Uterus (tissue), 4 donors: ENCODE measurements around the gene NES. TPM values are rescaled to one million over a fixed set of nuclear protein-coding genes. Genes with fewer than 3 reads are reported as not detected.

Source experiments
- DNase-seq, 2 donors: peaks; one replicate each; pipeline ENCODE4 v3.0.0-alpha.2; 2019 to 2020
- H3K27ac ChIP-seq, 2 donors: fragments of 200-600 bp; sonication (generic); 1 replicate in 1 of 2; 2 replicates in 1 of 2; pipeline ENCODE4 v1.5.1; 2016 to 2018
- H3K27me3 ChIP-seq, 2 donors: fragments of 200-600 bp; sonication (generic); one replicate each; pipeline ENCODE4 v1.5.1; 2018 to 2019; ENCODE audit warnings: control low read depth in 1 of 2
- H3K36me3 ChIP-seq, 2 donors: fragments of 200-600 bp; sonication (generic); one replicate each; pipeline ENCODE4 v1.5.1; 2019; ENCODE audit warnings: control low read depth in 1 of 2
- H3K4me1 ChIP-seq, 2 donors: fragments of 200-600 bp; sonication (generic); one replicate each; pipeline ENCODE4 v1.5.1; 2018 to 2019; ENCODE audit warnings: control low read depth in 1 of 2
- H3K4me3 ChIP-seq, 2 donors: fragments of 200-600 bp; sonication (generic); 1 replicate in 1 of 2; 2 replicates in 1 of 2; pipeline ENCODE4 v1.5.1; 2018 to 2019; ENCODE audit warnings: mild to moderate bottlenecking in 1 of 2
- H3K9me3 ChIP-seq, 2 donors: fragments of 200-600 bp; sonication (generic); one replicate each; pipeline ENCODE4 v1.5.1; 2019; ENCODE audit warnings: control low read depth in 1 of 2
- CTCF ChIP-seq, 4 experiments: fragments of 200-600 bp in 2 of 4; fragments of 450-650 bp in 2 of 4; sonication (generic) in 2 of 4; IDR thresholded peaks; one replicate each; pipeline ENCODE4 v1.5.1; 2016 to 2019; ENCODE audit warnings: antibody characterized with exemption in 4 of 4, mild to moderate bottlenecking in 2 of 4, moderate library complexity in 1 of 4
- POLR2A ChIP-seq, 2 donors: fragments of 450-650 bp; IDR thresholded peaks; one replicate each; pipeline ENCODE4 v1.6.1; 2016; ENCODE audit warnings: antibody characterized with exemption in 2 of 2, mild to moderate bottlenecking in 1 of 2, moderate library complexity in 1 of 2
- intact Hi-C: fragments of 100-400 bp; cut with DNase I; formaldehyde crosslinking; loops from one replicate; pipeline ENCODE4 v1.15.1; 2023; ENCODE audit warnings: low total_unique reads
- total RNA-seq, 4 donors: library from RNA; depleted of rRNA in 3 of 4; stranded (reverse); fragments of >200 nt in 3 of 4; gene quantifications; one replicate each; pipeline versions ENCODE4 v1.1.0 to v1.2.4, GENCODE V29; 2014 to 2023
- donor health status: DM: yes; HTN: yes; CAD: no.

The NES gene
- total RNA-seq, 4 donors from 2014 or later: 9.7 to 70.9 (median 34.5) TPM

GRCh38 chr1:156659661-156659987, 17.6 kb downstream of the NES start:
- Histone ChIP-seq H3K9me3 (no peaks in the 10 kb centered on the region), H3K27me3 (no peaks in the 10 kb centered on the region), H3K27ac (peak overlapping the region; percentile 87 to 89), H3K4me1 (peaks cover 13 to 23% of the 10 kb centered on the region in 2 donors), H3K4me3 (no peak overlapping the region), H3K36me3 (no peaks in the 10 kb centered on the region)
- DNase-seq: no peak
- TF ChIP-seq POLR2A (IDR thresholded peaks at IDR 0.05) (no peak), CTCF (IDR thresholded peaks at IDR 0.05) (no peak)
- intact Hi-C loops: no loop called here

GRCh38 chr1:156658945-156659574, 18.1 kb downstream of the NES start:
- peaks cover 13 to 17% of the 10 kb centered on the region in 2 donors for H3K4me1 ChIP-seq
- DNase-seq: no peak
- H3K4me3 ChIP-seq: no peak overlapping the region
- TF ChIP-seq CTCF (IDR thresholded peaks at IDR 0.05) (no peak), POLR2A (IDR thresholded peaks at IDR 0.05) (no peak)
- H3K27ac ChIP-seq: peak overlapping the region; percentile 87 to 89
- H3K27me3 ChIP-seq: no peaks in the 10 kb centered on the region
- no peaks in the 10 kb centered on the region for H3K9me3 ChIP-seq
- intact Hi-C loops: no loop called here
- H3K36me3 ChIP-seq: no peaks in the 10 kb centered on the region

- no peak for DNase-seq
- no peaks in the 10 kb centered on the region for H3K27me3 ChIP-seq
- TF ChIP-seq POLR2A (IDR thresholded peaks at IDR 0.05): no peak
- no peak for TF ChIP-seq CTCF (IDR thresholded peaks at IDR 0.05)
- intact Hi-C loops: no loop called here
- no peaks in the 10 kb centered on the region for H3K9me3 ChIP-seq
- peaks cover 13 to 17% of the 10 kb centered on the region in 2 donors for H3K4me1 ChIP-seq
- no peak overlapping the region for H3K4me3 ChIP-seq
- no peak overlapping the region for H3K27ac ChIP-seq
- no peaks in the 10 kb centered on the region for H3K36me3 ChIP-seq
Observed at GRCh38 chr1:156658496-156658895, 18.7 kb downstream of the NES start.

GRCh38 chr1:156657741-156658319, 19.4 kb downstream of the NES start:
- no peak overlapping the region for H3K27ac ChIP-seq
- H3K36me3 ChIP-seq: no peaks in the 10 kb centered on the region
- intact Hi-C loops: no loop called here
- H3K27me3 ChIP-seq: no peaks in the 10 kb centered on the region
- DNase-seq: no peak
- H3K4me1 ChIP-seq: peaks cover 13% of the 10 kb centered on the region in 2 donors
- no peak overlapping the region for H3K4me3 ChIP-seq
- TF ChIP-seq POLR2A (IDR thresholded peaks at IDR 0.05) (no peak), CTCF (IDR thresholded peaks at IDR 0.05) (no peak)
- no peaks in the 10 kb centered on the region for H3K9me3 ChIP-seq

GRCh38 chr1:156656806-156657740, 20.1 kb downstream of the NES start:
- Histone ChIP-seq H3K27ac (peak overlapping the region; percentile 24 to 40), H3K27me3 (no peaks in the 10 kb centered on the region), H3K36me3 (no peaks in the 10 kb centered on the region), H3K4me3 (peak overlapping the region; percentile 22 to 30), H3K9me3 (no peaks in the 10 kb centered on the region), H3K4me1 (peaks cover 10 to 13% of the 10 kb centered on the region in 2 donors)
- TF ChIP-seq POLR2A (IDR thresholded peaks at IDR 0.05) (no peak), CTCF (IDR thresholded peaks at IDR 0.05) (peak; percentile 96 to 99 (median 98))
- intact Hi-C loops: no loop called here
- peak; percentile 80 to 88 for DNase-seq
